Activated T-helper 17 cell treated with anti-CD3 and anti-CD28 coated beads, Interleukin-2, amount 50 U/mL, for 72 hours (primary cell): ENCODE data around the gene CARD8. TPM values are rescaled to one million over a fixed set of nuclear protein-coding genes. Genes with fewer than 3 reads are reported as not detected.
A peak's percentile ranks its signal among the peaks of the same experiment; 100 is the strongest.
"Not testable (repeated sequence)": the region's sequence is repeated elsewhere in the genome, so short reads cannot be mapped to it uniquely, and the experiment has no call there.

Experiments
- ATAC-seq: fragments of 150-1000 bp; cut with Tn5 transposase; replicated peaks from 2 replicates; pipeline ENCODE4 v1.10.0; 2021; ENCODE audit warnings: mild to moderate bottlenecking, moderate library complexity
- H3K27ac Mint-ChIP-seq: one replicate; pipeline ENCODE4 v1.8.0; 2022; ENCODE audit warnings: mixed read lengths
- H3K27me3 Mint-ChIP-seq: one replicate; pipeline ENCODE4 v1.8.0; 2022; ENCODE audit warnings: mixed read lengths
- H3K36me3 Mint-ChIP-seq: one replicate; pipeline ENCODE4 v1.8.0; 2022; ENCODE audit warnings: low read depth, mild to moderate bottlenecking, mixed read lengths
- H3K4me1 Mint-ChIP-seq: one replicate; pipeline ENCODE4 v1.8.0; 2022; ENCODE audit warnings: mixed read lengths
- H3K4me3 Mint-ChIP-seq: one replicate; pipeline ENCODE4 v1.8.0; 2022; ENCODE audit warnings: mild to moderate bottlenecking, mixed read lengths
- H3K9me3 Mint-ChIP-seq: one replicate; pipeline ENCODE4 v1.8.0; 2022; ENCODE audit warnings: mixed read lengths
- total RNA-seq, 2 donors: library from RNA; stranded (reverse); gene quantifications; one replicate each; pipeline ENCODE4 v1.2.3, GENCODE V29; 2022

CARD8 gene, protein sequence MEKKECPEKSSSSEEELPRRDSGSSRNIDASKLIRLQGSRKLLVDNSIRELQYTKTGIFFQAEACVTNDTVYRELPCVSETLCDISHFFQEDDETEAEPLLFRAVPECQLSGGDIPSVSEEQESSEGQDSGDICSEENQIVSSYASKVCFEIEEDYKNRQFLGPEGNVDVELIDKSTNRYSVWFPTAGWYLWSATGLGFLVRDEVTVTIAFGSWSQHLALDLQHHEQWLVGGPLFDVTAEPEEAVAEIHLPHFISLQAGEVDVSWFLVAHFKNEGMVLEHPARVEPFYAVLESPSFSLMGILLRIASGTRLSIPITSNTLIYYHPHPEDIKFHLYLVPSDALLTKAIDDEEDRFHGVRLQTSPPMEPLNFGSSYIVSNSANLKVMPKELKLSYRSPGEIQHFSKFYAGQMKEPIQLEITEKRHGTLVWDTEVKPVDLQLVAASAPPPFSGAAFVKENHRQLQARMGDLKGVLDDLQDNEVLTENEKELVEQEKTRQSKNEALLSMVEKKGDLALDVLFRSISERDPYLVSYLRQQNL
- 100 to 1,000 TPM; 161 to 244 TPM for total RNA-seq

- Mint-ChIP-seq H3K9me3 (no peaks in the 10 kb centered on the region), H3K36me3 (peaks cover 55% of the 10 kb centered on the region), H3K27ac (peak within 1 kb of the TSS; percentile 95), H3K4me1 (peaks cover 47% of the 10 kb centered on the region), H3K4me3 (peak within 1 kb of the TSS; percentile 84), H3K27me3 (no peaks in the 10 kb centered on the region)
- peak; percentile 78 for ATAC-seq
Observed at GRCh38 chr19:48255376-48256303, at the start of gene CARD8. Gene CARD8, minus strand, starts transcription at chr19:48255912. Its CDS starts 14,892 bp downstream, at chr19:48241020.

DNA sequence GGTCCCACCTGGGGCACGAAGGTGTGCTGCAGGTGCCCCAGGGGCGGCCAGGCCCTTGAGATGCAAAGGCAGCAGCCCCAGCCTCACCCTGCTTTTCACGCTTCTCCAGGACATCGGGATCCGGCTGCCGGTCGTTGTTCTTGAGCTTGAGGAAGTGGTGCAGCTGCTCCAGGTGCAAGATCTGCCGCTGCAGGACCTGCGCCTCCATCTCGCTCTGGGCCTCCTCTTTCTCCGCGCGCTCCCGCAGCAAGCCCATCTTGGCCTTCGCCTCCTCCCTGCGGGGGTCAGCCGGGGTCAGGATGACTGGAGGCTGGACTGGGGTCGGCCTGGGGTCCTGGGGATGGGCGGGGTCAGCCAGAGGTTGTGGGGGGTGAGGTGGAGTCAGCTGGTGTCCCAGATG lies 48.2 kb upstream of the CARD8 start:
- Mint-ChIP-seq H3K9me3 (no peaks in the 10 kb centered on the region), H3K4me3 (no peak overlapping the region), H3K36me3 (no peaks in the 10 kb centered on the region), H3K27ac (no peak overlapping the region), H3K27me3 (no peaks in the 10 kb centered on the region), H3K4me1 (no peaks in the 10 kb centered on the region)
- ATAC-seq: no peak

- Mint-ChIP-seq H3K4me3 (no peak overlapping the region), H3K9me3 (no peaks in the 10 kb centered on the region), H3K4me1 (no peaks in the 10 kb centered on the region), H3K27ac (no peak overlapping the region), H3K36me3 (no peaks in the 10 kb centered on the region), H3K27me3 (no peaks in the 10 kb centered on the region)
- no peak for ATAC-seq
Observed at GRCh38 chr19:48303367-48303766, 47.7 kb upstream of the CARD8 start.

- H3K27me3 Mint-ChIP-seq: no peaks in the 10 kb centered on the region
- no peaks in the 10 kb centered on the region for H3K36me3 Mint-ChIP-seq
- no peaks in the 10 kb centered on the region for H3K9me3 Mint-ChIP-seq
- H3K4me1 Mint-ChIP-seq: no peaks in the 10 kb centered on the region
- no peak overlapping the region for H3K4me3 Mint-ChIP-seq
- ATAC-seq: no peak
- no peak overlapping the region for H3K27ac Mint-ChIP-seq
Observed at GRCh38 chr19:48302600-48302959, 46.9 kb upstream of the CARD8 start.

GRCh38 chr19:48301886-48302599 lies 46.3 kb upstream of the CARD8 start:
- H3K4me1 Mint-ChIP-seq: no peaks in the 10 kb centered on the region
- H3K9me3 Mint-ChIP-seq: no peaks in the 10 kb centered on the region
- H3K4me3 Mint-ChIP-seq: no peak overlapping the region
- no peak for ATAC-seq
- no peak overlapping the region for H3K27ac Mint-ChIP-seq
- no peaks in the 10 kb centered on the region for H3K27me3 Mint-ChIP-seq
- no peaks in the 10 kb centered on the region for H3K36me3 Mint-ChIP-seq

DNA sequence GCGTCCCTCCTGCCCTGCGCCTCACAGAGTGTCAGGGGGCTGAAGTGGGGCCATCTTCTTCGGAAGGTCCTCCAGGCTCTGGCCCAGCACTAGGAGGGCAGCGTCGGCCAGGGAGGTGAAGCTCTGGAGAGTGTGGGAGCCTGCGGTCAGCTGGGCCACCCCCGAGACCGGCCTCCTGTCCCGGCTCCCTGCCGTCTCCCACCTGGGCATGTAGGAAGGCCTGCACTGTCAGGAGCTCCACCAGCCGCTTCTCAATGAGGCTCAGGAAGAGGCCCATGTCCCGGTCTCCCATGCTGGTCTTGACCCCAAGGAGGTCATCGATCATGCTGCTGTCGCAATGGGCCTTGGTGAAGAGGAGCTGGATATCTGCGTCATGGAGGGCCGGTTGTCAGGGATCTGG lies 42.3 kb upstream of the CARD8 start:
- H3K27ac Mint-ChIP-seq: no peak overlapping the region
- no peaks in the 10 kb centered on the region for H3K4me1 Mint-ChIP-seq
- no peak for ATAC-seq
- no peaks in the 10 kb centered on the region for H3K9me3 Mint-ChIP-seq
- H3K36me3 Mint-ChIP-seq: no peaks in the 10 kb centered on the region
- peaks cover 3% of the 10 kb centered on the region for H3K27me3 Mint-ChIP-seq
- no peak overlapping the region for H3K4me3 Mint-ChIP-seq

- no peak overlapping the region for H3K4me3 Mint-ChIP-seq
- ATAC-seq: no peak
- no peaks in the 10 kb centered on the region for H3K36me3 Mint-ChIP-seq
- H3K27ac Mint-ChIP-seq: no peak overlapping the region
- no peaks in the 10 kb centered on the region for H3K4me1 Mint-ChIP-seq
- H3K27me3 Mint-ChIP-seq: peaks cover 3% of the 10 kb centered on the region
- no peaks in the 10 kb centered on the region for H3K9me3 Mint-ChIP-seq
Observed at GRCh38 chr19:48296963-48297734, 41.4 kb upstream of the CARD8 start.

GRCh38 chr19:48295458-48295857 lies 39.7 kb upstream of the CARD8 start:
- H3K9me3 Mint-ChIP-seq: no peaks in the 10 kb centered on the region
- H3K36me3 Mint-ChIP-seq: no peaks in the 10 kb centered on the region
- ATAC-seq: no peak
- no peaks in the 10 kb centered on the region for H3K4me1 Mint-ChIP-seq
- H3K4me3 Mint-ChIP-seq: no peak overlapping the region
- peaks cover 3% of the 10 kb centered on the region for H3K27me3 Mint-ChIP-seq
- no peak overlapping the region for H3K27ac Mint-ChIP-seq

GRCh38 chr19:48292798-48293197 lies 37.1 kb upstream of the CARD8 start:
- H3K27ac Mint-ChIP-seq: no peak overlapping the region
- no peaks in the 10 kb centered on the region for H3K36me3 Mint-ChIP-seq
- ATAC-seq: peak; percentile 28
- H3K9me3 Mint-ChIP-seq: no peaks in the 10 kb centered on the region
- H3K4me3 Mint-ChIP-seq: no peak overlapping the region
- H3K4me1 Mint-ChIP-seq: no peaks in the 10 kb centered on the region
- peaks cover 6% of the 10 kb centered on the region for H3K27me3 Mint-ChIP-seq

DNA sequence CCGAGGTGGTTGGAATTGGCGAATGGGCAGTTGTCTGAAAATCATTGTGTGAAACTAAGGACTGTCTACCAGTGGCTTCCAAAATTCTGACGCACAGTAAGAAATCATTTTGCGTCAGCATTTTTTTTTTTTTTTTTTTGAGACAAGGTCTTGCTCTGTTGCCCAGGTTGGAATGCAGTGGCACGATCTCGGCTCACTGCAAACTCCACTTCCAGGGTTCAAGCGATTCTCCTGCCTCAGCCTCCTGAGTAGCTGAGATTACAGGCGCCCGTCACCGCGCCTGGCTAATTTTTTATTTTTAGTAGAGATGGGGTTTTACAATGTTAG lies 35.7 kb upstream of the CARD8 start:
- not testable (repeated sequence) for H3K4me1 Mint-ChIP-seq, H3K27ac Mint-ChIP-seq, H3K9me3 Mint-ChIP-seq, H3K27me3 Mint-ChIP-seq, H3K36me3 Mint-ChIP-seq, ATAC-seq
- H3K4me3 Mint-ChIP-seq: peak overlapping the region; percentile 71

- Mint-ChIP-seq H3K27me3 (peaks cover 12% of the 10 kb centered on the region), H3K9me3 (no peaks in the 10 kb centered on the region), H3K27ac (no peak overlapping the region), H3K4me3 (peak overlapping the region; percentile 71), H3K36me3 (no peaks in the 10 kb centered on the region), H3K4me1 (no peaks in the 10 kb centered on the region)
- peak; percentile 66 for ATAC-seq
Observed at GRCh38 chr19:48290771-48291488, 35.2 kb upstream of the CARD8 start.

DNA sequence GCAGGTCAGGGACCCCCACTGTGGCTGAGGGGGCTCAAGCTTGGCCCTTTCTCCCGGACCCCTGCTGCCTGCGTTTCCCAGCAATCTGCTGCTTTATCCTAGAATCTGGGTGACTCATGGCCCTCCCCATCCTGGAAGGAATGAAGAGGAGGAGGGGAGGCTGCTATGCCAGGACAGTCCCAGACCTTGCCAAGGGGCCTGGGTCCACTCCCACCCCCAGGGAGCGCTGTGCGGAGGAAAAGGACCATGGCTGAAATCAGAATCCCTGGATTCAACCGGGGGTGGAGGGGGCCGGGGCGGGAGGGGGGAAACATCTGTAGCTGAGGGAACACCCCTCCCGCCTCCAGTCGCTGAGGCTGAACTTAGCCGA lies 34.7 kb upstream of the CARD8 start:
- Mint-ChIP-seq H3K9me3 (no peaks in the 10 kb centered on the region), H3K36me3 (no peaks in the 10 kb centered on the region), H3K4me1 (no peaks in the 10 kb centered on the region), H3K27me3 (peaks cover 16% of the 10 kb centered on the region), H3K27ac (no peak overlapping the region), H3K4me3 (peak overlapping the region; percentile 71)
- ATAC-seq: no peak

- H3K9me3 Mint-ChIP-seq: no peaks in the 10 kb centered on the region
- H3K4me1 Mint-ChIP-seq: no peaks in the 10 kb centered on the region
- H3K27ac Mint-ChIP-seq: no peak overlapping the region
- H3K27me3 Mint-ChIP-seq: peaks cover 23% of the 10 kb centered on the region
- H3K36me3 Mint-ChIP-seq: no peaks in the 10 kb centered on the region
- no peak overlapping the region for H3K4me3 Mint-ChIP-seq
- ATAC-seq: no peak
Observed at GRCh38 chr19:48287748-48288147, 32.0 kb upstream of the CARD8 start.
